Prostate gland (tissue), 2 donors: ENCODE results near the gene PPM1B. TPM values are rescaled to one million over a fixed set of nuclear protein-coding genes. Genes with fewer than 3 reads are reported as not detected.
"Not testable (repeated sequence)": the region's sequence is repeated elsewhere in the genome, so short reads cannot be mapped to it uniquely, and the experiment has no call there.

Source experiments
- DNase-seq: peaks from one replicate; pipeline ENCODE4 v3.0.0-alpha.2; 2019; ENCODE audit warnings: low spot score
- H3K27ac ChIP-seq, 2 donors: fragments of 200-600 bp; sonication (generic); 2 replicates each; pipeline ENCODE4 v1.5.1; 2017 to 2019
- H3K27me3 ChIP-seq: fragments of 200-600 bp; sonication (generic); replicated peaks from 2 replicates; pipeline ENCODE4 v1.5.1; 2019; ENCODE audit not compliant: insufficient read depth
- H3K36me3 ChIP-seq, 2 donors: fragments of 200-600 bp; sonication (generic); 1 replicate in 1 of 2; 2 replicates in 1 of 2; pipeline versions ENCODE4 v1.5.1 to v1.8.1; 2017 to 2019
- H3K4me1 ChIP-seq: fragments of 200-600 bp; sonication (generic); replicated peaks from 2 replicates; pipeline ENCODE4 v1.5.1; 2019
- H3K4me3 ChIP-seq, 2 donors: fragments of 200-600 bp; sonication (generic); 2 replicates each; pipeline ENCODE4 v1.5.1; 2017 to 2019
- H3K9me3 ChIP-seq: fragments of 200-600 bp; sonication (generic); 2 replicates; pipeline ENCODE4 v1.5.1; 2017
- POLR2A ChIP-seq: fragments of 450-650 bp; IDR thresholded peaks from one replicate; pipeline ENCODE4 v1.6.1; 2016; ENCODE audit warnings: antibody characterized with exemption, mild to moderate bottlenecking
- POLR2AphosphoS5 ChIP-seq: sonication (generic); formaldehyde crosslinking; IDR thresholded peaks from one replicate; pipeline ENCODE4 v1.6.1; 2017; ENCODE audit warnings: antibody characterized with exemption
- WGBS: methylation state at CpG from one replicate; pipeline ENCODE4 v1.1.5; 2018; 5-methylcytosine and 5-hydroxymethylcytosine counted together
- intact Hi-C: fragments of 100-400 bp; cut with DNase I; formaldehyde crosslinking; loops from one replicate; pipeline ENCODE4 v1.14.2; 2022
- total RNA-seq, 2 donors: library from RNA; depleted of rRNA; stranded (reverse); fragments of >200 nt; gene quantifications; one replicate each; pipeline ENCODE4 v1.1.0, GENCODE V29; 2016
- TF ChIP-seq, protein P1 (sequence below), 4 experiments: fragments of 200-600 bp in 2 of 4; fragments of 450-650 bp in 2 of 4; sonication (generic) in 2 of 4; IDR thresholded peaks; 1 replicate in 3 of 4; 2 replicates in 1 of 4; pipeline ENCODE4 v1.5.1; 2016 to 2019; ENCODE audit warnings: antibody characterized with exemption in 4 of 4, mild to moderate bottlenecking in 2 of 4, moderate library complexity in 2 of 4

The PPM1B gene
- total RNA-seq, 2 donors from 2014 or later: 59.9 to 65.4 TPM

- Histone ChIP-seq H3K4me3 (peak overlapping the region; percentile 92 to 97), H3K9me3 (no peaks in the 10 kb centered on the region), H3K36me3 (no peaks in the 10 kb centered on the region), H3K27me3 (no peaks in the 10 kb centered on the region), H3K27ac (peak overlapping the region; percentile 95 to 96), H3K4me1 (no peaks in the 10 kb centered on the region)
- intact Hi-C loops: loop anchor here (10.0 kb wide), 1 partner anchor 194 kb away; the partner anchor contains the start of genes CAMKMT and PREPL
- DNase-seq: peak; percentile 32
- peak; percentile 89 for TF ChIP-seq POLR2AphosphoS5
- TF ChIP-seq, protein P1, sequence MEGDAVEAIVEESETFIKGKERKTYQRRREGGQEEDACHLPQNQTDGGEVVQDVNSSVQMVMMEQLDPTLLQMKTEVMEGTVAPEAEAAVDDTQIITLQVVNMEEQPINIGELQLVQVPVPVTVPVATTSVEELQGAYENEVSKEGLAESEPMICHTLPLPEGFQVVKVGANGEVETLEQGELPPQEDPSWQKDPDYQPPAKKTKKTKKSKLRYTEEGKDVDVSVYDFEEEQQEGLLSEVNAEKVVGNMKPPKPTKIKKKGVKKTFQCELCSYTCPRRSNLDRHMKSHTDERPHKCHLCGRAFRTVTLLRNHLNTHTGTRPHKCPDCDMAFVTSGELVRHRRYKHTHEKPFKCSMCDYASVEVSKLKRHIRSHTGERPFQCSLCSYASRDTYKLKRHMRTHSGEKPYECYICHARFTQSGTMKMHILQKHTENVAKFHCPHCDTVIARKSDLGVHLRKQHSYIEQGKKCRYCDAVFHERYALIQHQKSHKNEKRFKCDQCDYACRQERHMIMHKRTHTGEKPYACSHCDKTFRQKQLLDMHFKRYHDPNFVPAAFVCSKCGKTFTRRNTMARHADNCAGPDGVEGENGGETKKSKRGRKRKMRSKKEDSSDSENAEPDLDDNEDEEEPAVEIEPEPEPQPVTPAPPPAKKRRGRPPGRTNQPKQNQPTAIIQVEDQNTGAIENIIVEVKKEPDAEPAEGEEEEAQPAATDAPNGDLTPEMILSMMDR (IDR thresholded peaks at IDR 0.05): no peak
- TF ChIP-seq POLR2A: peak; percentile 33
- WGBS: 1% methylated on average over 3 of the region's 3 CpGs
These were observed 1.6 kb downstream of the PPM1B start for GRCh38 chr2:44170311-44170717.

DNA sequence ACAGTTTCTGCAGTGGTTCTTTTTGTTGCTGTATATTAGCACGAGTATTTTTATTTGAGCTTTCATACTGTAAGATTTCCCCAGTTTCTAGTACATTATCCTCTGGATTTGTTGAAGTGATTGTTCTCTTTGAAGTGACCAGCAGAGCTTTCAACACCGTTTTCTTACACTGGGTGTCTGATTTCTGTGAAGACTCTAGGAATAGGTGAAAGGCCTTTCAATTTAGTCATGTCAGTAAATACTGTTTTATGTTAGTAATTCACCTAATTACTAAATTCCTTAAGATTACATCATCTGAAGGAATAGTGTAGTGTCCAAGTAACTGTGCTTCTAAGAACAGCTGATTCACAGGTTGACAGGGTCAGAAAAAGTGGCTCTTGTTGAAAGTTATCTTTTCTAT is 2.3 kb downstream of the PPM1B start:
- Histone ChIP-seq H3K36me3 (no peaks in the 10 kb centered on the region), H3K27ac (peak overlapping the region; percentile 95 to 96), H3K4me3 (peak overlapping the region; percentile 92 to 97), H3K4me1 (no peaks in the 10 kb centered on the region), H3K9me3 (no peaks in the 10 kb centered on the region), H3K27me3 (no peaks in the 10 kb centered on the region)
- no peak for TF ChIP-seq POLR2AphosphoS5
- TF ChIP-seq, protein P1 (IDR thresholded peaks at IDR 0.05): no peak
- no peak for TF ChIP-seq POLR2A
- WGBS: 6% methylated on average over 2 of the region's 2 CpGs
- intact Hi-C loops: loop anchor here (10.0 kb wide), 1 partner anchor 194 kb away; the partner anchor contains the start of genes CAMKMT and PREPL
- DNase-seq: no peak

- 79% methylated on average over 8 of the region's 8 CpGs for WGBS
- peak overlapping the region in 1 of 2 donors; percentile 95 for H3K27ac ChIP-seq
- not testable (repeated sequence) for H3K4me1 ChIP-seq, H3K27me3 ChIP-seq, DNase-seq, H3K36me3 ChIP-seq, H3K9me3 ChIP-seq
- peak overlapping the region in 1 of 2 donors; percentile 97 for H3K4me3 ChIP-seq
- intact Hi-C loops: loop anchor here (10.0 kb wide), 1 partner anchor 193 kb away; the partner anchor contains the start of genes CAMKMT and PREPL
These were observed 2.8 kb downstream of the PPM1B start for GRCh38 chr2:44171442-44171841.

DNA sequence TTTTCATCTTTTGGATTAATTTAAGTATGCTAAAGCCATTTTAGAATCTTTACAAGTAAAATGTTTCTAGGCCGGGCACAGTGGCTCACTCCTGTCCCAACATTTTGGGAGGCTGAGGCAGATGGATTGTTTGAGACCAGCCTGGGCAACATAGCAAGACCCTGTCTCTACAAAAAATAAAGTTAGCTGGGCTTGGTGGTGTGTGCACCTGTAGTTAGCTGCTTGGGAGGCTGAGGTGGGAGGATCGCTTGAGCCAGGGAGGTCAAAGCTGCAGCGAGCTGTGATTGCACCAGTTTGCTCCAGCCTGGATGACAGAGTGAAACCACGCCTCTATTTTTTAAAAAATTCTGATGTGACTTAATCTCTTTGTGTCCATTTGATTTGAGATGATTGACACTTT is 3.9 kb downstream of the PPM1B start:
- Histone ChIP-seq H3K4me3 (no peak overlapping the region), H3K27me3 (no peaks in the 10 kb centered on the region), H3K4me1 (no peaks in the 10 kb centered on the region), H3K36me3 (no peaks in the 10 kb centered on the region), H3K9me3 (no peaks in the 10 kb centered on the region), H3K27ac (no peak overlapping the region)
- WGBS: 98% methylated on average over 4 of the region's 4 CpGs
- TF ChIP-seq POLR2AphosphoS5 (no peak), POLR2A (no peak)
- TF ChIP-seq, protein P1 (IDR thresholded peaks at IDR 0.05): no peak
- DNase-seq: no peak
- intact Hi-C loops: loop anchor here (10.0 kb wide), 1 partner anchor 192 kb away; the partner anchor contains the start of genes CAMKMT and PREPL

DNA sequence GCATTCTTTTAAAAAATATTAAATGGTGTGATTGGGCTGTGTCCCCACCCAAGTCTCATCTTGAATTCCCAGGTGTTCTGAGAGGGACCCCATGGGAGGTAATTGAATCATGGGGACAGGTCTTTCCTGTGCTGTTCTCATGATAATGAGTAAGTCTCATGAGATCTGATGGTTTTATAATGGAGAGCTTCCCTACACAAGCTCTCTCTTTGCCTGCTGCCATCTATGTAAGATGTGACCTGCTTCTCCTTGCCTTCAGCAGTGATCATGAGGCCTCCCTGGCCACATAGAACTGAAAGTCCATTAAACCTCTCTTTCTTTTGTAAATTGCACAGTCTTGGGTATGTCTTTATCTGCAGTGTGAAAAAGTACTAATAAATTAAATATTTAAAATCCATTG is 10.3 kb downstream of the PPM1B start:
- Histone ChIP-seq H3K36me3 (no peaks in the 10 kb centered on the region), H3K4me3 (no peak overlapping the region), H3K9me3 (no peaks in the 10 kb centered on the region), H3K27ac (no peak overlapping the region), H3K4me1 (no peaks in the 10 kb centered on the region), H3K27me3 (no peaks in the 10 kb centered on the region)
- intact Hi-C loops: loop anchor here (10.0 kb wide), 1 partner anchor 186 kb away; the partner anchor contains the start of genes CAMKMT and PREPL
- TF ChIP-seq POLR2AphosphoS5: no peak
- TF ChIP-seq POLR2A: no peak
- TF ChIP-seq, protein P1 (IDR thresholded peaks at IDR 0.05): no peak
- DNase-seq: no peak
